ENCODE measurements around the gene DNAJC17. TPM values are rescaled to one million over a fixed set of nuclear protein-coding genes. Genes with fewer than 3 reads are reported as not detected.

Gene DNAJC17
- total and polyA plus RNA-seq, 2 of the 13 experiments (the other 11 are each of a cell fraction or from before 2014, with no cell fraction given) = 22.2 to 26.5 TPM

DNA sequence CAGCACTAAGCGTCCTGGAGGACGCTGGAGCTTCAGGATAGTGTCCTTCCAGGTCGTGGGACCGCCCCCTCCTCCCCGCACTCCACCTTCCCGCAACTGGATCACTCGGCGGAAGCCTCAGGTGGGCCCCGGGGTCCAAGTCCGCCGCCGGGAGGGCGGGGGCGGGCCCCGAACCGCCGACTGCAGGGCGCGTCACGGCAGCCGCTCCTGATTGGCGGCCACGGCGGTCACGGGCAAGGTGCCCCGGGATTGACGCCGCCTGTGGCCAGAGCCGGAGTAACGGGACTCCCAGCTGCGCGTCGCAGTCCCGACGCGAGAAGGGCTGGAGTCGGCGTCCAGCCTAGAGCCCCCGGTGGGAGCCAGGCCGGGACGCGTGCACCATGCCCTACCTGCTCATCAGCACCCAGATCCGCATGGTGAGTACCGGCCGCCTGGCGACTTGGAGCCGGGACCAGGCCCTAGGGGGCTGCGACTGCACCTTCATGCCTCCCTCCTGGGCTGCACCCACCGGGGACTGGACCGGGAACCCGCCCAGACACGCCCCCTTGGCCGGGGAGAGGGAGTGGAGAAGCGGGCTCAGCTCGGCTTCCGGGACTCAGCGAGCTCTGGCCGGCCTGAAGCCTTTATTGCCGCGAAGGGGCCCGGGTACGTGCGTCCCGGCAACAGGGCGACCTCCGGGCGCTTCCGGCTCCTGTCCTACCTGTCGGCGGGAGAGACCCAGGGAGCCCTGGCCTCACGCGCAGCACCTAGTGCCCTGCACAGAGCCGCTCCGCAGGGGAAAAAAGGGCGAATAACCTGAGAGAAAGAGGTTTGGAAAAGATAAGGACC, 43.3 kb downstream of the DNAJC17 start, which contains the start of gene GCHFR (continued):
- TF ChIP-seq, protein P1, sequence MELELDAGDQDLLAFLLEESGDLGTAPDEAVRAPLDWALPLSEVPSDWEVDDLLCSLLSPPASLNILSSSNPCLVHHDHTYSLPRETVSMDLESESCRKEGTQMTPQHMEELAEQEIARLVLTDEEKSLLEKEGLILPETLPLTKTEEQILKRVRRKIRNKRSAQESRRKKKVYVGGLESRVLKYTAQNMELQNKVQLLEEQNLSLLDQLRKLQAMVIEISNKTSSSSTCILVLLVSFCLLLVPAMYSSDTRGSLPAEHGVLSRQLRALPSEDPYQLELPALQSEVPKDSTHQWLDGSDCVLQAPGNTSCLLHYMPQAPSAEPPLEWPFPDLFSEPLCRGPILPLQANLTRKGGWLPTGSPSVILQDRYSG (CRISPR knock-in tag; IDR thresholded peaks at IDR 0.05) = peak; percentile 59; the same call in 1 of the 2 replicates
- TF ChIP-seq NR2F6 (IDR thresholded peaks at IDR 0.05) (no peak), NR2F6 (CRISPR knock-in tag; IDR thresholded peaks at IDR 0.05) (peak; percentile 10; the same call in 1 of the 2 replicates), ZNF577 (CRISPR knock-in tag; IDR thresholded peaks at IDR 0.05; ENCODE audit: borderline replicate concordance, low read depth) (0 out of 2 replicates have a peak, but pooled peaks have one; percentile 52), ZNF263 (CRISPR knock-in tag; IDR thresholded peaks at IDR 0.05) (peak; percentile 90), MEIS2 (CRISPR knock-in tag; IDR thresholded peaks at IDR 0.05) (peak; percentile 81; the same call in 1 of the 2 replicates), STAT5B (CRISPR knock-in tag; IDR thresholded peaks at IDR 0.05) (peak; percentile 84; the same call in 1 of the 2 replicates), MEF2D (CRISPR knock-in tag; IDR thresholded peaks at IDR 0.05) (no peak), PRDM10 (CRISPR knock-in tag; IDR thresholded peaks at IDR 0.05; ENCODE audit: low read depth) (no peak; the same call in 1 of the 2 replicates), MAFF (IDR thresholded peaks at IDR 0.05; ENCODE audit: low read depth, low read length) (no peak; the same call in 1 of the 2 replicates), TAF15 (IDR thresholded peaks at IDR 0.05; ENCODE audit: low read depth, low read length, poor library complexity, severe bottlenecking) (peak; percentile 10), ZNF17 (CRISPR knock-in tag; IDR thresholded peaks at IDR 0.05) (peak; percentile 74; the same call in 1 of the 2 replicates), ZNF317 (CRISPR knock-in tag; IDR thresholded peaks at IDR 0.05) (peak; percentile 44; the same call in 1 of the 2 replicates), TARDBP (CRISPR knock-in tag; IDR thresholded peaks at IDR 0.05) (0 out of 2 replicates have a peak, but pooled peaks have one; percentile 16), SMAD1 (CRISPR knock-in tag; IDR thresholded peaks at IDR 0.05; ENCODE audit: borderline replicate concordance, low read depth) (no peak), FOXO1 (CRISPR knock-in tag; IDR thresholded peaks at IDR 0.05) (peak; percentile 46; the same call in 1 of the 2 replicates)
- TF ChIP-seq, protein P2, sequence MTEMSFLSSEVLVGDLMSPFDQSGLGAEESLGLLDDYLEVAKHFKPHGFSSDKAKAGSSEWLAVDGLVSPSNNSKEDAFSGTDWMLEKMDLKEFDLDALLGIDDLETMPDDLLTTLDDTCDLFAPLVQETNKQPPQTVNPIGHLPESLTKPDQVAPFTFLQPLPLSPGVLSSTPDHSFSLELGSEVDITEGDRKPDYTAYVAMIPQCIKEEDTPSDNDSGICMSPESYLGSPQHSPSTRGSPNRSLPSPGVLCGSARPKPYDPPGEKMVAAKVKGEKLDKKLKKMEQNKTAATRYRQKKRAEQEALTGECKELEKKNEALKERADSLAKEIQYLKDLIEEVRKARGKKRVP (CRISPR knock-in tag; IDR thresholded peaks at IDR 0.05) = no peak
- TF ChIP-seq, protein P3, sequence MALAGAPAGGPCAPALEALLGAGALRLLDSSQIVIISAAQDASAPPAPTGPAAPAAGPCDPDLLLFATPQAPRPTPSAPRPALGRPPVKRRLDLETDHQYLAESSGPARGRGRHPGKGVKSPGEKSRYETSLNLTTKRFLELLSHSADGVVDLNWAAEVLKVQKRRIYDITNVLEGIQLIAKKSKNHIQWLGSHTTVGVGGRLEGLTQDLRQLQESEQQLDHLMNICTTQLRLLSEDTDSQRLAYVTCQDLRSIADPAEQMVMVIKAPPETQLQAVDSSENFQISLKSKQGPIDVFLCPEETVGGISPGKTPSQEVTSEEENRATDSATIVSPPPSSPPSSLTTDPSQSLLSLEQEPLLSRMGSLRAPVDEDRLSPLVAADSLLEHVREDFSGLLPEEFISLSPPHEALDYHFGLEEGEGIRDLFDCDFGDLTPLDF (CRISPR knock-in tag; IDR thresholded peaks at IDR 0.05) = no peak; the same call in 1 of the 2 replicates
- TF ChIP-seq, protein P4, sequence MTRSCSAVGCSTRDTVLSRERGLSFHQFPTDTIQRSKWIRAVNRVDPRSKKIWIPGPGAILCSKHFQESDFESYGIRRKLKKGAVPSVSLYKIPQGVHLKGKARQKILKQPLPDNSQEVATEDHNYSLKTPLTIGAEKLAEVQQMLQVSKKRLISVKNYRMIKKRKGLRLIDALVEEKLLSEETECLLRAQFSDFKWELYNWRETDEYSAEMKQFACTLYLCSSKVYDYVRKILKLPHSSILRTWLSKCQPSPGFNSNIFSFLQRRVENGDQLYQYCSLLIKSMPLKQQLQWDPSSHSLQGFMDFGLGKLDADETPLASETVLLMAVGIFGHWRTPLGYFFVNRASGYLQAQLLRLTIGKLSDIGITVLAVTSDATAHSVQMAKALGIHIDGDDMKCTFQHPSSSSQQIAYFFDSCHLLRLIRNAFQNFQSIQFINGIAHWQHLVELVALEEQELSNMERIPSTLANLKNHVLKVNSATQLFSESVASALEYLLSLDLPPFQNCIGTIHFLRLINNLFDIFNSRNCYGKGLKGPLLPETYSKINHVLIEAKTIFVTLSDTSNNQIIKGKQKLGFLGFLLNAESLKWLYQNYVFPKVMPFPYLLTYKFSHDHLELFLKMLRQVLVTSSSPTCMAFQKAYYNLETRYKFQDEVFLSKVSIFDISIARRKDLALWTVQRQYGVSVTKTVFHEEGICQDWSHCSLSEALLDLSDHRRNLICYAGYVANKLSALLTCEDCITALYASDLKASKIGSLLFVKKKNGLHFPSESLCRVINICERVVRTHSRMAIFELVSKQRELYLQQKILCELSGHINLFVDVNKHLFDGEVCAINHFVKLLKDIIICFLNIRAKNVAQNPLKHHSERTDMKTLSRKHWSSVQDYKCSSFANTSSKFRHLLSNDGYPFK (CRISPR knock-in tag; IDR thresholded peaks at IDR 0.05; ENCODE audit: borderline replicate concordance) = peak; percentile 51

Measured in HepG2 (cell line).